Activated CD4-positive, alpha-beta T cell treated with anti-CD3 and anti-CD28 coated beads, Interleukin-10, Interleukin-2, amounts not matched to agents 100 ng/mL and 50 ng/mL, durations not matched to agents 16 hours and 8 hours (primary cell): Measurements from ENCODE around the gene BIVM.
A peak's percentile ranks its signal among the peaks of the same experiment; 100 is the strongest.

Experiments
- DNase-seq: peaks from one replicate; pipeline ENCODE4 v3.0.0-alpha.2; 2020

The BIVM gene

DNA sequence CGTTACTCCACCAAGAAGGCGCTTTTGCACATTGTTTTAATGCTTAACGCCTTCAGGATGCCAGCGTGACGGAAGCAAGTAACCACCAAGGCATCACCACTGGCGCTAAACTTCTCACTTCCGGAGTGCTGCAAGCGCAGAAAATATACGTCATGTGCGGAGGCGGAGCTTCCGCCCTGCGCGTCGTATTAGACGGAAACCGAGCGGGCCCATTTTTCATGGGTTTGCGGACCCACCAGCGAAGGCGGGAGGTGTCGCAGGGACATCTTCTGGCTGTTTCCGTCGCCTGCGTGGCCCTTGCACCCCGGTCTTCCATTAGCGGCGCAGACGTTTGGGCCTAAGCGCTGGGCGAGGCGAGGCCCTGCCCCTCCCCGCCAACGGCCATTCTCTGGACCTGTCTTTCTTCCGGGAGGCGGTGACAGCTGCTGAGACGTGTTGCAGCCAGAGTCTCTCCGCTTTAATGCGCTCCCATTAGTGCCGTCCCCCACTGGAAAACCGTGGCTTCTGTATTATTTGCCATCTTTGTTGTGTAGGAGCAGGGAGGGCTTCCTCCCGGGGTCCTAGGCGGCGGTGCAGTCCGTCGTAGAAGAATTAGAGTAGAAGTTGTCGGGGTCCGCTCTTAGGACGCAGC, 46.8 kb downstream of the BIVM start, which contains the start of gene ERCC5:
ERCC5 (plus strand) TSS at position 403 of the 631 bp plus-strand sequence. CDS start 235 bp downstream, outside the sequence.
- peak; percentile 97 for DNase-seq

- peak; percentile 58 for DNase-seq
Observed at GRCh38 chr13:102846261-102847015, 47.5 kb downstream of the BIVM start.

DNA sequence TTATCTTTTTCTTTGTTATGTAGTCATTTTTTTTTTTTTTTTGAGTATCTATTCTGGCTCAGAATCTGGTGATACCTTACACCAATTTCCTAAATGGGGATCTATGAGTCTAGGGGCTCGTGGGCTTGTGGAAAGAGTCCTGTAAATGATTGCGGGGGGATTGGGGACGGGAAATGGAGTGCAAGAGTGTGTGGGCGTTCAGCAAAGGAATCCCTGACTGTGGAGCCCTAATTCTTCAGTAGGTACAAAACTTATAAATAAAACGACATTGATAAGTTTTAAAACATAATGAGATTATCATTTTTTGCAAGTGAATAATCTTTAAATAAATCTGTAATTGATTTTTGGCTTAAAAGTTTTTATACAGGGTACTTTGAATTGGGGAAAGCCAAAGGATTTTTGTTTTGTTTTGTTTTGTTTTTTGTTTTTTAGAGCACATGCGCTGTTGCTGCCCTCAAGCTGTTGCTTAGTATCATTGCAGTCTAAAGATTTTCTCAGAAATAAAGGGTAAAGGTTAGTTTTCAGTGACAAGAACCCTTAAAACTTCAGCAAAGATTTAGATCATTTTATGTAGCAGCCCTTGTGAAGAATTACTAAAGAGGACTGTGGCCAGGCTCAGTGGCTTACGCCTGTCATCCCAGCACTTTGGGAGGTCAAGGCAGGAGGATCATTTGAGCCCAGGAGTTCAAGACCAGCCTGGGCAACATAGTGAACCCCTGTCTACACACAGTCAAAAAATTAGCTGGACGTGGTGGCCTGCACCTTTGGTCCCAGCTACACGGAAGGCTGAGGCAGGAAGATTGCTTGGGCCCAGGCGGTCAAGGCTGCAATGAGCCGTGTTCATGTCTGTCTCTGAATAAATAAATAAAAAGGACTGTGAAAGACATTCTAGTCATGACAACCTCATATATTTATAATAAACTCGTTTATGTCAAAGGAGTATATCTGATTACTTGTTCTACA, 48.6 kb downstream of the BIVM start:
- peak; percentile 27 for DNase-seq

GRCh38 chr13:102848956-102849355, 50.0 kb downstream of the BIVM start:
- no peak for DNase-seq

DNA sequence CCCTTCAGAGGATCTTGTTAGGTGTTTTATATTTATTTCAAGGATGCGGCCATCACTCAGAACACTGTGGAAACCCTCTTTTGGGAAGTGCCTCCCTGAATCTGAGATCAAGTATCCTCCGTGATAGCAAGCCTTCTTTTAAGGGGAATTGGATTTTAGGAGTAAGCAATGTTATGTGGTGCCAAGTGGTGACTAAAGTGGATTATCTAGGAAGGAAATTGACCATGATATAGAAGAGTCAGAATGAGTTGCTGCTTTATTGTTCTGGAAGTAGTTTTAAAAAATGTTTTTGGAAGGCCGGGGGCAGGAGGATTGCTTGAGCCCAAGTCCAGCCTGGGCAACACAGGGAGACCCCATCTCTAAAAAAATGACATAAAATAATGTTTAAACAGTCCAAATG, 53.6 kb downstream of the BIVM start:
- no peak for DNase-seq

GRCh38 chr13:102854675-102855074, 55.8 kb downstream of the BIVM start:
- DNase-seq = no peak

DNA sequence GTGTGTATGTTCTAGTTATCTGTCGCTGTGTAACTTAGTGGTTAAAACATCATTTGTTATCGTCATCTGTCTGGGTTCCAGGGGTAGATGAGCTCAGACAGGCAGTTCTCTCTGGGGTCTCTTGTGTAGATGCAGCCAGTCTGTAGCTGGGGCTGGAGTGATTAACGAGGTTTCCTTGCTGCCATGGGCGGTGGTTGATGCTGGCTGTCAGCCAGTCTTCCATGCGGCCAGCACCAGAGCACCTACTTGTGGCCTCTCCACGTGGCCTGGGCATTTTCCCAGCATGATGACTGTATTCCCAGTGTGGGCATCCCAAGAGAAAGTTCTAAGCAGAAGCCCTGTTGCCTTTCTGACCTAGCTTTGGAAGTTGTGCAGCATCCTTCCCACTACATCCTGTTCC, 57.6 kb downstream of the BIVM start:
- no peak for DNase-seq

DNA sequence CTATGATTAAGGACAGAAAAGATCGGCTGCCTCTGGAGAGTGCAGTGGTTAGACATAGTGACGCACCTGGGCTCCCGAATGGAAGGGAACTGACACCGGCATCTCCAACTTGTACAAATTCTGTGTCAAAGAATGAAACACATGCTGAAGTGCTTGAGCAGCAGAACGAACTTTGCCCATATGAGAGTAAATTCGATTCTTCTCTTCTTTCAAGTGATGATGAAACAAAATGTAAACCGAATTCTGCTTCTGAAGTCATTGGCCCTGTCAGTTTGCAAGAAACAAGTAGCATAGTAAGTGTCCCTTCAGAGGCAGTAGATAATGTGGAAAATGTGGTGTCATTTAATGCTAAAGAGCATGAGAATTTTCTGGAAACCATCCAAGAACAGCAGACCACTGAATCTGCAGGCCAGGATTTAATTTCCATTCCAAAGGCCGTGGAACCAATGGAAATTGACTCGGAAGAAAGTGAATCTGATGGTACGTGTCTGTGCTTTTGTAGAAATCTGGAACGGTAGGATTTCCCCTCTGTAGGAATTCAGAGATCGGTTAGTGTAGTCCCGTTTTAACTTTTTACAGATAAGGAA, 63.8 kb downstream of the BIVM start:
- DNase-seq = no peak

- no peak for DNase-seq
Observed at GRCh38 chr13:102863590-102863989, 64.7 kb downstream of the BIVM start.

DNA sequence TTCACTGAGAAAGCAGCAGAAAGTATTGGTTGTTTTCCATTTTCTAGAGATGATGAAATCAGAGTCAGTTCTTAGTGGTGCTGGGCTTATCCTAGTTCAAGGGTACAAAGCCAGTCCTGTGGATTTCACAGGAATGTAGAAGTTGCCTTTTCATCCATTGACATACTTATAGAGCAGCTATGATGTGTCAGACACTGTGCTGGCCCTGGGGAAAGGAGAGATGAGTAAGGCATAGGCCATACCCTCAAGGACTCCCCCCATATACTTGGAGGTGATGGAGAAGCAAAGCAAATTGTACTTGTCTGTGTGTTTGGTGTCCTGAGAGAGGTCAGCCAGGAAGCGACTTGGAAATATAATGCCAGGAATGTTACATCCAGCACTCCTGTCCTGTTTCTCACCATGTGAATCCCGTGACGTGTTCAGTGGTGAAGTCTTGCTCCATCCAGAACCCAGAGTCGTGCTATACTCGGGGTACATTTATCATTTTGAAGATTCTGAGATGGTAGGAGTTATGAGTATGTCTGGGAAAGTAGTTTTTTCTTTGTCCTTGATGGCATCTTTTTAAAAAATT, 69.5 kb downstream of the BIVM start:
- DNase-seq = no peak

- peak; percentile 24 for DNase-seq
Observed at GRCh38 chr13:102869948-102870676, 71.2 kb downstream of the BIVM start.

DNA sequence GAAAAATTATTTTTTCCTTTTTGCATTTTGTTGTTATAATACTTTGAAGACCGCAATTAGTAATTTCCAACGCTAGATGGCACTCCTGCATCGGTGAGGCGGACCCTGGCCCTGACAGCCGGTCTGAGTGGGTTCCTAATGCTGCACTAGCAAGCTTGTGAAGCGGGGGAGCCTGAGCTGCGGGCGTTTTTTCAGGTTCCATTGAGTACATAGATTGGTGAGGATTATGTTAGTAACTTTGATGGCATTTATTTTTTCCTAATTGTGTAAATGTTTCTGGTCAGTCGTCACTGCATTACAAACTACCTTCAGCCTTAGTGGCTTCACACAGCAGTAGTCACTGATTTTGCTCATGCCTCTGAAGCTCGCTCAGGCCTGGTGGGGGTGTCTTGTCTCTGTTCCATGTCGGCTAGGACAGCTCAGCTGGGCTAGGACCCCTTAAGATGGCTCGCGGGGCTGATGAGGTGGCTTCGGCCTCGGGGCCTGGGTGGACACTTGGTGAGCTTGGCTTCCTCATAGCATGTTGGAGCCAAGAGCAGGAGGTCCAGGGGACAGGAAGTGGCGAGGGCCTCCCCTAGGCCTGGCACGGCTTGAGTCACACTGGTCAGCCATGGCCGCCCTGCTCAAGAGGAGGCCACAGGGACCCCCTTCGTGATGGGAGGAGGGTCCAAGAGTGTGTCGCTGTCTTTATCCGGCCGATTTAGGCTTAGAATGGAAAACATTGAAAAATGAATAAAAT, 71.9 kb downstream of the BIVM start:
- peak; percentile 59 for DNase-seq

DNA sequence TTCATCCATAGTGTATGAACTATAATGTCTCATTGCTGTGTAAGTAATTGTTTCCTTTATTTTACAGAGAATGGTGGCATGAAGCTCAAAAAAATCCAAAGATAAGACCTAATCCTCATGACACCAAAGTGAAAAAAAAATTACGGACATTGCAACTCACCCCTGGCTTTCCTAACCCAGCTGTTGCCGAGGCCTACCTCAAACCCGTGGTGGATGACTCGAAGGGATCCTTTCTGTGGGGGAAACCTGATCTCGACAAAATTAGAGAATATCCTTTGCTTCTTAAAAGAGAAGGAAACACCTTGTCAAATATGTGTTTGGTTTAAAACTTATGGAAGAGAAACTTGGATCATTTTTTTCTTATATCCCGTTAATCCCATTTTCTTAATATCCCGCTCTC, 73.2 kb downstream of the BIVM start:
- peak; percentile 13 for DNase-seq

- peak; percentile 42 for DNase-seq
Observed at GRCh38 chr13:102872531-102872930, 73.6 kb downstream of the BIVM start.

GRCh38 chr13:102873653-102874052, 74.7 kb downstream of the BIVM start:
- DNase-seq = peak; percentile 36

- no peak for DNase-seq
Observed at GRCh38 chr13:102875256-102875655, 76.3 kb downstream of the BIVM start.

DNA sequence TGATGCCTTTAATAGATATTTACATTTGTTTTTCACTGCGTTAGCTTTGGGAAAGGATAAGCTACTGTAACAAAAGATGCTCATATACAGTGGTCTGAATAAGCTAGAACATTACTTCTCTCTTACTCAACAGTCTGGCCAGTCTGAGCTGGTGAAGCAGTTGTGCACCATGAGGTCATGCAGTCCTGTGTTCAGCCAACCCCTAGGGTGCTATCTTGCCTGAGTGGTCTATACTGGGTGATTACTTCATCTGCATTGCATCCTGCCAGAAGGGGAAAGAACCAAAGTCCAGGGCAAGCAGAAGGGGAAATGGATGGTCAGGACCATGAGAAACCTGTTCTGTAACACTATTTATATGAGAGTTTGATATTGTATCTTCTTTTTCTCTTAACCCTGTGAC, 78.4 kb downstream of the BIVM start:
- no peak for DNase-seq

DNA sequence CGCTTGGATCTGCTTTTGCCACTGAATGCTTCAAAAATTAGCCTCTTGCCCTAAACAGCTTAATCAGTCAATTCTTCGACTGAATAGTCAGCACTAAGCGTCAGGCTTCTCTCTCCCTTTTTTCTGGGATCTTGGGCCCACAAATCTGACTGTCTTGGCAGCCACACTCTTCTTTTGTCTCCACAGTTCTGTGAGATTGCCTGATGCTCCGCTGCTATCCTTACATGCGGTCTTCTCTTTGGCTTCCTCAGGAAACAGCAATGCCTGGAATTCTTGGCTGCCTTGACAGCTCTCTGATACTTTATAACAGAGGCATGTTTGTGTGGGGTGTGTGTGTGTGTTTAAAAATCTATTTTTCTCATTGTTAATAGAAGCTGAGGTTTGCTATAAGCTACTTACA, 79.6 kb downstream of the BIVM start:
- DNase-seq = no peak

- DNase-seq = no peak
Observed at GRCh38 chr13:102879793-102880499, 81.0 kb downstream of the BIVM start.
